Dedifferentiated amniotic fluid mesenchymal stem cell (primary cell): ENCODE data around the gene ANKRD66.

Experiments
- DNase-seq: peaks from one replicate; pipeline ENCODE4 v3.0.0-alpha.2; 2016; ENCODE audit errors: extremely low spot score

Gene ANKRD66

DNA sequence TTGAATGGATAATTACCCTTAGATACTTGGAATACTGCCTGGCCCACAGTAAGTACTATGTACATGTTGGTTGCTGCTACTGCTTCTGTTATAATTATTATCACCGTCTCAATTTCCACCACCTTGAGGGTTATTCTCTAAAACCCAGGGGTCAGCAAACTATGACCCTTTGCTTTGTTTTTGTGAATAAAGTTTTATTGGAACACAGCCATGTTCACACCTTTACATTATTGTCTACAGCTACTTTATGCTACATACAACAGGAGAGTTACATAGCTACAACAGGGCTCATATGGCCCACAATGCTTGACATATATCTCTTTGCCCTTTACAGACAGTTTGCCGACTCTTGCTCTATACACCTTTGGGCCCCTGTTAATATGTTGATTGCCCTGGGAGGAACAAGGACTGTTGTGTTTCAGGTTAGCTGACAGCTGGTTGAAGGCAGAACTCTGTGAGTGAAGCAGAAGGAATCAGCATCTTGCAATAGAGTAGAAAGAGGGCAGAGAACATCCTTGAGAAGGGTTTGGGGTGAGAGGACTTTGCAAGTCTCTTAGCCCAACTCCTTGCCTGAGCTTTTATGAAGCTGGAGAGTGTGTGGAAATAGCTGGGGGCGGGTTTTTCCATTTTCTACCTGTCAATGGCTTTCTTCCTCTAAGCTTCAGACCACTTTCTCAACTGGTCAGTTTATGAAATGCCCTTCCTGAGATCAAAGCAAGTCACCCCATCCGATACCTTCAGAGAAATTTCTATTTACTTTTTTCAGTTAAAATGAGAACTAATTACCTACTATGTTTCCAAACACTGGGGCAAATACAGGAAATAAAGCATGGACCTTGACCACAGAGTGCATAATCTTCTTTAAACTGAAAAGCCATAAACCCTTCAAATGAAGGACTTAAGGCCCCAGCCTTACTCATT, 43.0 kb downstream of the ANKRD66 start:
- DNase-seq: no peak

DNA sequence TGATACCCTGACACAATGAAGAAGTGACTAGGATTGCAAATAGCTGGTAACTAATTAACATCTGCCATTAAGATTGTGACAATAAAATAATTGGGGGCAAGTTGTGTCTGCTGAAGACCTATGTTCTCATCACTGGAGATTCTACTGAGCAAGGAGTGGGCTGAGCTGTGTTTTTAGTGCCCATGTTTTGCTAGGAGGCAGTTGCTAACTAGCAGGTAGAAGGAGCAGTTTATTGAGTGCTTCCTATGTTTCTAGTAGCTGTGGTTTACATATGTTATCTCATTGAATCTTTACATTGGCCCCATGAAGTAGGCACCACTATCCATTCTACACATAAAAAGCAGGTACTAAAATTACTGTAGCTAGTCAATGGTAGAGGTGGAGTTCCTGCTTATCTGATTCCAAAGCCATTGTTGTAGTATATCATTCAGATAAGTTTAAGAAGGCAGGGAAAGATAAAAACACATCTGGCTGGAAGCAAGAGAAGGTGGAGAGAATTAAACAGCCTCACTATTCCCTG, 43.7 kb downstream of the ANKRD66 start:
- no peak for DNase-seq

GRCh38 chr6:46792635-46793034, 45.9 kb downstream of the ANKRD66 start:
- DNase-seq: no peak

GRCh38 chr6:46793138-46793537, 46.4 kb downstream of the ANKRD66 start, which contains the start of gene MEP1A:
TSS of gene MEP1A (plus strand) at chr6:46793389. CDS start at chr6:46793399, 10 bp downstream.
- DNase-seq: no peak

DNA sequence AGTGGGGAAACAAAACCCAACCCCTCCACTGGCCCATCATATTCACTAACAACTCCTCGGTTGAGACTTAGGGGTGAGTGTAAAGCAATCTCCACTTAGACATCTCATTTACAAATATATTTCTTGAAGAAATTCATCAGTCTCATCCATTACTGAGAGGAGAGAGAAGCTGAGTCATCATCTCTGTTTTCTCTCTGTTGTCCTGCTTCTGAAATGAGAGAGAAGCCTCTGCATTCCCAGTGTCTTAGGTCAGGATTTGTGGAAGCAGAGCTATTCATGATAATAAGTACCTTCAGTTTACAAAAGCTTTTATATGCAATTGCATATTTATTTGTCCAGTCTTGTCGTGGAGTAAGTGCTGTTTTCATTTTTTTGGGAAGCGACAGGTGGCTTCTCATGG, 47.3 kb downstream of the ANKRD66 start:
- DNase-seq: no peak

GRCh38 chr6:46795816-46796215, 49.1 kb downstream of the ANKRD66 start:
- no peak for DNase-seq

DNA sequence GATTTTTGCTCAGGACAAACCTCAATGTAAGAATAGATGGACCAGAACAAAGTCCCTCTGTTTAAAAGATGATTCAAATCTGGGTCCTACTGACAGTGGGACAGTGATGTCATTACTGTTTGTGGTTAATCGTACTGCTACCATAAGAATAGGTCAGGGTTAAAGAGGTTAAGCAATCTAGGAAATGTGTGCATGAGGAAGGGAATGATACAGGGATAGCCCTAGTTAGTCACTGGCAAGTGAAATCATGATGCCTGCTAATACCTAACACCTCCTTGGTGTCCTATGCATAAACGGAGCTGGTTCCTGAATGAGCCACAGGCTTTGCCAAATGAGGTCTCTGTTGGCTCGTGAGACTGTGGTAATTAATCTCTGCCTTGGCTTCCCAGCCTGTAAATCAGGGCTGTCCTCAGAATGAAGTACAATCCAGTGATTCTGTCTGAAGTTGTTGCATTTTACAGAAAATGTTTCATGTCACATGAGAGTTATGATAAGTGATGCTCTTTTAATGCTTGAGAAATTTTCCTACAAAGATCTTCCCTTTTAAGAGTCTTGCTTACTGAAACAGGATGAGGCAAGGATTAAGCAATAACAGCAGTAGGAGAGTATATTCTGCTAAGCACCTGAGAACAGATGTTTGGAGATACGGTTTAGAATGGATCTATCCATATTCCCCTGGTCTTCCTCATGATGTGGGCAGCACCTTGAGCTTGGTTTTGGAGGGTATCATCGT, 50.3 kb downstream of the ANKRD66 start:
- DNase-seq: no peak

- no peak for DNase-seq
Measured at GRCh38 chr6:46799657-46800056, 52.9 kb downstream of the ANKRD66 start.

DNA sequence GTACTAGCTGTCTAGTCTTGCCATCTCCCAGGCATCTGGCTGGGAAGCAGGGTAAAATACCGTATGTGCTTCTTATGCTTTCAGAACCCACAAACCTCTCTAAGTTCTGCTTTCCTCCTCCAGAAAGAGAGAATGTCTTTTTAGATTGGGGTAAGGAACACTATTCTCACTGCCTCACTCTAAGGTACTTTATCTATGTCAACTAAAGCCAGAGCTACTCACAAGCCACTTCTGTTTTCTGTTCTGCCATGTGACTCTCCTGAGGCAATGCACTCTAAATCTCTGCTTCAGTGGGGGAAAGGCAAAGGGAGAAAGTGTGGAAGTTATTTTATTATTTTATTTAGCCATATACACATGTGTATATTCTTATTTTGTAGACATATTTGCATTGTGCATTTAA, 62.1 kb downstream of the ANKRD66 start:
- DNase-seq: no peak
